ENCODE measurements around the gene SF3B6.

SF3B6 gene

GRCh38 chr2:24088821-24089359 lies 12.8 kb upstream of the SF3B6 start:
- DNase-seq: no peak

- DNase-seq: no peak
Observed at GRCh38 chr2:24087032-24087431, 10.9 kb upstream of the SF3B6 start.

GRCh38 chr2:24086241-24086640 lies 10.1 kb upstream of the SF3B6 start:
- no peak for DNase-seq

GRCh38 chr2:24085200-24085489 lies 9.0 kb upstream of the SF3B6 start:
- no peak for DNase-seq

GRCh38 chr2:24084386-24085199 lies 8.5 kb upstream of the SF3B6 start, which contains the start of gene TP53I3:
Gene TP53I3 (minus strand): TSS chr2:24084834. CDS start chr2:24084326, 508 bp downstream.
- DNase-seq: peak; percentile 69 to 83

- no peak for DNase-seq
Observed at GRCh38 chr2:24083567-24084385, 7.7 kb upstream of the SF3B6 start.

GRCh38 chr2:24082787-24083566 lies 6.9 kb upstream of the SF3B6 start:
- no peak for DNase-seq

GRCh38 chr2:24080701-24081100 lies 4.6 kb upstream of the SF3B6 start:
- DNase-seq: no peak

- DNase-seq: no peak
Observed at GRCh38 chr2:24077879-24078278, 1.8 kb upstream of the SF3B6 start.

- no peak for DNase-seq
Observed at GRCh38 chr2:24077535-24077877, 1.4 kb upstream of the SF3B6 start.

- peak in 1 of 2 donors; percentile 32 for DNase-seq
Observed at GRCh38 chr2:24076849-24077534, 866 bp upstream of the SF3B6 start.

- no peak for DNase-seq
Observed at GRCh38 chr2:24075259-24075658, 867 bp downstream of the SF3B6 start.

- DNase-seq: no peak
Observed at GRCh38 chr2:24073816-24074215, 2.3 kb downstream of the SF3B6 start.

- DNase-seq: no peak
Observed at GRCh38 chr2:24072259-24072658, 3.9 kb downstream of the SF3B6 start.

- DNase-seq: no peak
Observed at GRCh38 chr2:24065341-24065740, 10.8 kb downstream of the SF3B6 start.

GRCh38 chr2:24058564-24059271 lies 17.4 kb downstream of the SF3B6 start:
- DNase-seq: no peak

GRCh38 chr2:24055750-24056149 lies 20.4 kb downstream of the SF3B6 start:
- DNase-seq: no peak

GRCh38 chr2:24054366-24055010 lies 21.6 kb downstream of the SF3B6 start:
- DNase-seq: no peak

GRCh38 chr2:24052951-24053350 lies 23.2 kb downstream of the SF3B6 start:
- DNase-seq: no peak

GRCh38 chr2:24051833-24052232 lies 24.3 kb downstream of the SF3B6 start:
- no peak for DNase-seq

All from hippocampal formation (tissue), 2 donors.